Tibial nerve (tissue), 4 donors: ENCODE data around the gene MAML3.

ENCODE experiments used
- EP300 ChIP-seq, 2 donors: sonication (generic); formaldehyde crosslinking; IDR thresholded peaks; one replicate each; pipeline ENCODE4 v1.6.1; 2017; ENCODE audit warnings: antibody characterized with exemption in 2 of 2, mild to moderate bottlenecking in 1 of 2
- POLR2A ChIP-seq, 2 donors: fragments of 450-650 bp; IDR thresholded peaks; one replicate each; pipeline ENCODE4 v1.6.1; 2017; ENCODE audit warnings: antibody characterized with exemption in 2 of 2, mild to moderate bottlenecking in 2 of 2, moderate library complexity in 2 of 2
- TF ChIP-seq, protein P1 (sequence below), 5 experiments: fragments of 200-600 bp in 3 of 5; fragments of 450-650 bp in 2 of 5; sonication (generic) in 3 of 5; IDR thresholded peaks; one replicate each; pipeline ENCODE4 v1.5.1; 2016 to 2019; ENCODE audit warnings: antibody characterized with exemption in 5 of 5, mild to moderate bottlenecking in 3 of 5, moderate library complexity in 2 of 5

DNA sequence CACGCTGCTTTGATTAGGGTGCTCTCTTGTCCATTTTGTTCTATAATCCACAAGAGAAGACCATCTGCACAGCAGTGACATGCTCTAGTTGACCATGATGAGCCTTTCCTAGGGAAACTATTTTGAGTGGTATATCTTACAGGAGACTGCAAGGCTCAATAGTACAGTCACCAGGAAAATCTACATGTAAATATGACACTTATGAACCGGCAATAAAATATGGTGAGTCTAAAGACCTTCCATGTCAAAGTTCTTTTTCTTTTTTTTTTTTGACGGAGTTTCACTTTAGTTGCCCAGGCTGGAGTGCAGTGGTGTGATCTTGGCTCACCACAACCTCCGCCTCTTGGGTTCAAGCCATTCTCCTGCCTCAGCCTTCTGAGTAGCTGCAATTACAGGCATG is 384.6 kb downstream of the MAML3 start:
- TF ChIP-seq POLR2A (IDR thresholded peaks at IDR 0.05) = no peak
- TF ChIP-seq, protein P1, sequence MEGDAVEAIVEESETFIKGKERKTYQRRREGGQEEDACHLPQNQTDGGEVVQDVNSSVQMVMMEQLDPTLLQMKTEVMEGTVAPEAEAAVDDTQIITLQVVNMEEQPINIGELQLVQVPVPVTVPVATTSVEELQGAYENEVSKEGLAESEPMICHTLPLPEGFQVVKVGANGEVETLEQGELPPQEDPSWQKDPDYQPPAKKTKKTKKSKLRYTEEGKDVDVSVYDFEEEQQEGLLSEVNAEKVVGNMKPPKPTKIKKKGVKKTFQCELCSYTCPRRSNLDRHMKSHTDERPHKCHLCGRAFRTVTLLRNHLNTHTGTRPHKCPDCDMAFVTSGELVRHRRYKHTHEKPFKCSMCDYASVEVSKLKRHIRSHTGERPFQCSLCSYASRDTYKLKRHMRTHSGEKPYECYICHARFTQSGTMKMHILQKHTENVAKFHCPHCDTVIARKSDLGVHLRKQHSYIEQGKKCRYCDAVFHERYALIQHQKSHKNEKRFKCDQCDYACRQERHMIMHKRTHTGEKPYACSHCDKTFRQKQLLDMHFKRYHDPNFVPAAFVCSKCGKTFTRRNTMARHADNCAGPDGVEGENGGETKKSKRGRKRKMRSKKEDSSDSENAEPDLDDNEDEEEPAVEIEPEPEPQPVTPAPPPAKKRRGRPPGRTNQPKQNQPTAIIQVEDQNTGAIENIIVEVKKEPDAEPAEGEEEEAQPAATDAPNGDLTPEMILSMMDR (IDR thresholded peaks at IDR 0.05) = no peak
- TF ChIP-seq EP300 (IDR thresholded peaks at IDR 0.05) = no peak
